H1 (cell line): Measurements from ENCODE around the gene CTSW. TPM values are rescaled to one million over a fixed set of nuclear protein-coding genes. Genes with fewer than 3 reads are reported as not detected.
A peak's percentile ranks its signal among the peaks of the same experiment; 100 is the strongest.

Experiments
- CTCF ChIA-PET: fragments of 300-600 bp; sonication (Branson Sonifier 250); formaldehyde crosslinking; loops from one replicate; lab custom pipeline; 2021; ENCODE audit not compliant: partially characterized antibody; lab: Charles Lee
- POLR2A ChIA-PET: fragments of 300-600 bp; sonication (Branson Sonifier 250); formaldehyde crosslinking; loops from one replicate; lab custom pipeline; 2021; ENCODE audit warnings: inconsistent platforms; ENCODE audit not compliant: partially characterized antibody; lab: Charles Lee
- DNase-seq, 2 experiments: peaks; one replicate each; pipeline versions ENCODE4 v3.0.0 to v3.0.0-alpha.2; 2010 to 2022; ENCODE audit warnings: low spot score in 2 of 2, low read depth in 1 of 2, mixed read lengths in 1 of 2
- FAIRE-seq: peaks from 2 replicates; lab custom pipeline; 2011; peaks lifted over from hg19 to GRCh38; lab: Jason Lieb, UNC
- H2AFZ ChIP-seq: 2 replicates; pipeline ENCODE4 v1.8.1; 2012; ENCODE audit warnings: low read length, inconsistent platforms
- H2AK5ac ChIP-seq: 2 replicates; pipeline ENCODE4 v1.6.1; 2013; ENCODE audit warnings: low read depth, low read length
- H2BK120ac ChIP-seq: replicated peaks from 2 replicates; pipeline ENCODE3; 2013; ENCODE audit warnings: low read depth, low read length, inconsistent platforms
- H2BK12ac ChIP-seq: 2 replicates; pipeline ENCODE4 v1.6.1; 2013; ENCODE audit warnings: low read depth, low read length
- H2BK15ac ChIP-seq: 2 replicates; pipeline ENCODE4 v1.6.1; 2013; ENCODE audit warnings: low read length
- H2BK20ac ChIP-seq: 2 replicates; pipeline ENCODE4 v1.6.1; 2013; ENCODE audit warnings: low read length
- H2BK5ac ChIP-seq: 2 replicates; pipeline ENCODE4 v1.6.1; 2013; ENCODE audit warnings: low read depth, low read length
- H3K14ac ChIP-seq: 2 replicates; pipeline ENCODE4 v1.6.1; 2013; ENCODE audit warnings: inconsistent platforms; ENCODE audit not compliant: insufficient read length
- H3K18ac ChIP-seq: 2 replicates; pipeline ENCODE4 v1.6.1; 2013; ENCODE audit warnings: low read length; ENCODE audit errors: extremely low read depth
- H3K23ac ChIP-seq: 2 replicates; pipeline ENCODE4 v1.6.1; 2013; ENCODE audit warnings: inconsistent platforms; ENCODE audit not compliant: insufficient read length
- H3K23me2 ChIP-seq: 2 replicates; pipeline ENCODE4 v1.6.1; 2013; ENCODE audit warnings: low read depth, low read length
- H3K27ac ChIP-seq: 2 replicates; pipeline ENCODE4 v1.6.1; 2011; ENCODE audit warnings: low read depth, low read length, inconsistent platforms
- H3K27me3 ChIP-seq, 4 experiments: replicated peaks in 1 of 4; 1 replicate in 1 of 4; 2 replicates in 3 of 4; pipeline versions ENCODE4 v1.6.1 to v1.8.1; 2011 to 2013; ENCODE audit warnings: low read length in 3 of 4, mild to moderate bottlenecking in 3 of 4, inconsistent platforms in 2 of 4, mixed read lengths in 2 of 4, moderate library complexity in 1 of 4; ENCODE audit not compliant: control insufficient read depth in 3 of 4, insufficient read depth in 3 of 4; ENCODE audit errors: extremely low read depth in 1 of 4
- H3K36me3 ChIP-seq, 4 experiments: 2 replicates each; pipeline versions ENCODE4 v1.6.1 to v1.8.1; 2011 to 2013; ENCODE audit warnings: mild to moderate bottlenecking in 4 of 4, low read length in 3 of 4, moderate library complexity in 2 of 4, control low read depth in 1 of 4, inconsistent platforms in 1 of 4; ENCODE audit not compliant: insufficient read depth in 4 of 4, control insufficient read depth in 2 of 4
- H3K4ac ChIP-seq: replicated peaks from 2 replicates; pipeline ENCODE3; 2013; ENCODE audit warnings: low read length, low read depth, mixed read lengths, inconsistent platforms; ENCODE audit not compliant: insufficient read length
- H3K4me1 ChIP-seq, 4 experiments: replicated peaks in 1 of 4; 1 replicate in 1 of 4; 2 replicates in 3 of 4; pipeline versions ENCODE4 v1.6.1 to v1.8.1; 2011 to 2013; ENCODE audit warnings: low read length in 3 of 4, inconsistent platforms in 2 of 4, mixed read lengths in 1 of 4; ENCODE audit not compliant: insufficient read depth in 4 of 4, control insufficient read depth in 3 of 4
- H3K4me2 ChIP-seq, 2 experiments: 2 replicates each; pipeline versions ENCODE4 v1.6.1 to v1.8.1; 2011 to 2013; ENCODE audit warnings: low read depth in 2 of 2, low read length in 2 of 2, control low read depth in 1 of 2, inconsistent platforms in 1 of 2, mild to moderate bottlenecking in 1 of 2; ENCODE audit not compliant: insufficient read depth in 1 of 2
- H3K4me3 ChIP-seq, 4 experiments: fragments of 200-600, 300-600 bp in 1 of 4; sonication (generic), shearing (Covaris generic), sonication (Bioruptor Twin) in 1 of 4; 2 replicates each; pipeline versions ENCODE4 v1.5.1 to v1.8.1; 2011 to 2016; ENCODE audit warnings: low read length in 4 of 4, low read depth in 3 of 4, control low read depth in 2 of 4, inconsistent platforms in 2 of 4, mild to moderate bottlenecking in 2 of 4, mixed read lengths in 1 of 4, moderate library complexity in 1 of 4; ENCODE audit not compliant: insufficient read depth in 2 of 4; ENCODE audit errors: extremely low read depth in 1 of 4
- H3K56ac ChIP-seq: replicated peaks from 2 replicates; pipeline ENCODE3; 2013; ENCODE audit warnings: low read depth, mild to moderate bottlenecking, mixed read lengths, low read length, inconsistent platforms; ENCODE audit not compliant: insufficient read length
- H3K79me1 ChIP-seq: 2 replicates; pipeline ENCODE4 v1.6.1; 2013; ENCODE audit warnings: low read depth, low read length, control low read depth
- H3K79me2 ChIP-seq, 2 experiments: 2 replicates each; pipeline versions ENCODE4 v1.6.1 to v1.8.1; 2012 to 2013; ENCODE audit warnings: low read length in 2 of 2, mild to moderate bottlenecking in 2 of 2, inconsistent platforms in 1 of 2; ENCODE audit not compliant: insufficient read depth in 2 of 2, control insufficient read depth in 1 of 2
- H3K9ac ChIP-seq, 4 experiments: replicated peaks in 1 of 4; 1 replicate in 1 of 4; 2 replicates in 3 of 4; pipeline versions ENCODE4 v1.6.1 to v1.8.1; 2011 to 2013; ENCODE audit warnings: low read depth in 3 of 4, low read length in 3 of 4, control low read depth in 2 of 4, mild to moderate bottlenecking in 2 of 4, moderate library complexity in 2 of 4, inconsistent platforms in 1 of 4; ENCODE audit errors: extremely low read depth in 1 of 4
- H3K9me3 ChIP-seq, 2 experiments: 2 replicates each; pipeline versions ENCODE4 v1.6.1 to v1.8.1; 2012 to 2013; ENCODE audit warnings: mild to moderate bottlenecking in 2 of 2, moderate library complexity in 2 of 2, control low read depth in 1 of 2, inconsistent platforms in 1 of 2, low read depth in 1 of 2, low read length in 1 of 2, mixed read lengths in 1 of 2; ENCODE audit not compliant: insufficient read depth in 2 of 2
- H4K20me1 ChIP-seq, 2 experiments: replicated peaks in 1 of 2; 2 replicates each; pipeline versions ENCODE3 to v1.8.1; 2011 to 2013; ENCODE audit warnings: inconsistent platforms in 2 of 2, low read length in 2 of 2, mild to moderate bottlenecking in 1 of 2; ENCODE audit not compliant: insufficient read depth in 2 of 2, control insufficient read depth in 1 of 2
- H4K5ac ChIP-seq: 2 replicates; pipeline ENCODE4 v1.6.1; 2013; ENCODE audit warnings: low read length, low read depth, mixed read lengths, inconsistent platforms; ENCODE audit not compliant: insufficient read length
- H4K8ac ChIP-seq: 2 replicates; pipeline ENCODE4 v1.8.0; 2013; ENCODE audit warnings: mild to moderate bottlenecking, moderate library complexity, low read length, inconsistent platforms; ENCODE audit not compliant: insufficient read depth; ENCODE audit errors: extremely low read depth
- H4K91ac ChIP-seq: replicated peaks from 2 replicates; pipeline ENCODE3; 2013; ENCODE audit warnings: low read length, mixed read lengths, inconsistent platforms; ENCODE audit not compliant: insufficient read length
- CEBPB ChIP-seq: IDR thresholded peaks from 2 replicates; pipeline ENCODE4 v1.6.1; 2012; ENCODE audit warnings: low read depth, low read length
- EZH2 ChIP-seq: fragments of 200-600 bp; sonication (generic); IDR thresholded peaks from 2 replicates; pipeline ENCODE4 v1.7.1; 2012; ENCODE audit warnings: low read depth, mild to moderate bottlenecking, moderate library complexity, low read length, inconsistent platforms; ENCODE audit not compliant: severe bottlenecking
- HDAC2 ChIP-seq, 2 experiments: fragments of 300-600 bp in 1 of 2; sonication (generic) in 1 of 2; IDR thresholded peaks; 2 replicates each; pipeline ENCODE4 v1.6.1; 2011 to 2012; ENCODE audit warnings: low read depth in 2 of 2, low read length in 2 of 2, mild to moderate bottlenecking in 2 of 2, moderate library complexity in 2 of 2, borderline replicate concordance in 1 of 2, inconsistent platforms in 1 of 2
- SP2 ChIP-seq: IDR thresholded peaks from 2 replicates; pipeline ENCODE4 v1.6.1; 2012; ENCODE audit warnings: mild to moderate bottlenecking, low read length, inconsistent platforms
- TEAD4 ChIP-seq: IDR thresholded peaks from 2 replicates; pipeline ENCODE4 v1.6.1; 2012; ENCODE audit warnings: low read depth, low read length, inconsistent platforms, mixed read lengths
- YY1 ChIP-seq: IDR thresholded peaks from 2 replicates; pipeline ENCODE4 v1.6.1; 2011; ENCODE audit warnings: low read depth, mild to moderate bottlenecking, low read length
- WGBS, 2 experiments: shearing (Covaris generic) in 1 of 2; methylation state at CpG; one replicate each; pipeline versions ENCODE4 v1.1.6 to v1.1.7; 2013 to 2015; ENCODE audit warnings: low lambda C conversion rate in 2 of 2, mixed read lengths in 2 of 2, inconsistent platforms in 1 of 2, low coverage in 1 of 2, missing lambda C conversion rate in 1 of 2; ENCODE audit not compliant: insufficient replicate concordance in 2 of 2, insufficient coverage in 1 of 2, insufficient read length in 1 of 2; ENCODE audit errors: extremely low coverage in 1 of 2, missing lambda C conversion rate in 1 of 2; 5-methylcytosine and 5-hydroxymethylcytosine counted together
- polyA plus RNA-seq, 7 experiments: library from polyadenylated mRNA; depleted of rRNA in 3 of 7; stranded (reverse) in 5 of 7; unstranded in 2 of 7; fragments of >200 nt in 5 of 7; fragments of 200-250 nt in 2 of 7; gene quantifications; 1 replicate in 5 of 7; 2 replicates in 1 of 7; 4 replicates in 1 of 7; pipeline versions ENCODE4 v1.2.1 to v1.2.3, GENCODE V29; 2011 to 2013; ENCODE audit warnings: missing spikeins in 2 of 7, mixed read lengths in 2 of 7
- total RNA-seq: library from RNA; stranded (reverse); fragmentation: NEBNext Ultra II Directional; extraction: Animal tissue kit (Norgen Biotek cat#: 25700); gene quantifications from 2 replicates; pipeline ENCODE4 v1.2.1, GENCODE V29; 2021
- TF ChIP-seq, protein P1 (sequence below): IDR thresholded peaks from 2 replicates; pipeline ENCODE4 v1.6.1; 2011; ENCODE audit warnings: low read length, improper control_type of control experiment
- TF ChIP-seq, protein P2 (sequence below): IDR thresholded peaks from 2 replicates; pipeline ENCODE4 v1.6.1; 2012; ENCODE audit warnings: inconsistent platforms
- TF ChIP-seq, protein P3 (sequence below): IDR thresholded peaks from 2 replicates; pipeline ENCODE4 v1.6.1; 2011; ENCODE audit warnings: low read depth, mild to moderate bottlenecking, low read length; ENCODE audit not compliant: insufficient read depth

CTSW gene
- total and polyA plus RNA-seq, 2 of the 8 experiments (the other 6 are each of a cell fraction or from before 2014, with no cell fraction given) = not detected

DNA sequence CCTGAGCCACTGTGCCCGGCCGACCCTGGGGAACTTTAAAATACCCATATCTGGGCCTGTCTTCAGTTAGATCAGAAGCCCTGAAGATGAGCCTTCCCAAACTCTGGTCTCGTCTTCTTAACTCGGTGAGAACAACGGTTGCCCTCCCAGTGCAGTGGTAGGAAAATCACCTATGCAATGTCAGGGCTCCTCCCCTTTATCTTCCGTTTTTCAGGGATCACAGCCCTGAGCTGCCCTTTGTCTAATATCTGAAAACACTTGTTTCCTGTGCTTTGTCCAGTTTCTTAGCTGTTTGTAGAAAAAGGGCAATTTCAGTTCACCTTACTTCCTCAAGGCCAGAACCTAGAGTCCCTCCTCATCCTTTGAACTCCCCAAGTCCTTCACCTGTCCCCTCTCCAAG is 49.0 kb downstream of the CTSW start:
- FAIRE-seq (no peak), DNase-seq (no peak)
- Histone ChIP-seq H3K56ac (no peak overlapping the region), H2AFZ (no peak overlapping the region), H2BK12ac (0 out of 2 replicates have a peak overlapping the region, but pooled peaks have one; percentile 43), H3K18ac (no peak overlapping the region), H4K8ac (no peak overlapping the region), H4K5ac (no peak overlapping the region), H2BK20ac (no peak overlapping the region), H3K9me3 (no peaks in the 10 kb centered on the region), H3K23me2 (no peaks in the 10 kb centered on the region), H3K4me1 (peaks cover 0 to 8% (median 5%) of the 10 kb centered on the region in 4 experiments; a peak in 5 of 7 replicates), H3K36me3 (no peaks in the 10 kb centered on the region), H4K91ac (no peak overlapping the region), H3K4me3 (no peak overlapping the region), H3K23ac (no peak overlapping the region), H3K79me1 (no peaks in the 10 kb centered on the region), H3K14ac (no peak overlapping the region), H3K4ac (no peak overlapping the region), H3K27ac (no peak overlapping the region), H2BK5ac (no peak overlapping the region; the same call in 1 of the 2 replicates), H4K20me1 (no peaks in the 10 kb centered on the region), H2BK120ac (no peak overlapping the region), H3K27me3 (no peaks in the 10 kb centered on the region), H3K79me2 (no peaks in the 10 kb centered on the region), H3K9ac (no peak overlapping the region), H2AK5ac (no peak overlapping the region), H2BK15ac (no peak overlapping the region), H3K4me2 (no peak overlapping the region)
- TF ChIP-seq YY1 (no peak), HDAC2 (IDR thresholded peaks at IDR 0.05; ENCODE audit: borderline replicate concordance in 1 of 2, low read depth in 2 of 2, low read length in 2 of 2) (no peak), TEAD4 (no peak), EZH2 (no peak), SP2 (no peak), CEBPB (no peak)
- TF ChIP-seq, protein P1, sequence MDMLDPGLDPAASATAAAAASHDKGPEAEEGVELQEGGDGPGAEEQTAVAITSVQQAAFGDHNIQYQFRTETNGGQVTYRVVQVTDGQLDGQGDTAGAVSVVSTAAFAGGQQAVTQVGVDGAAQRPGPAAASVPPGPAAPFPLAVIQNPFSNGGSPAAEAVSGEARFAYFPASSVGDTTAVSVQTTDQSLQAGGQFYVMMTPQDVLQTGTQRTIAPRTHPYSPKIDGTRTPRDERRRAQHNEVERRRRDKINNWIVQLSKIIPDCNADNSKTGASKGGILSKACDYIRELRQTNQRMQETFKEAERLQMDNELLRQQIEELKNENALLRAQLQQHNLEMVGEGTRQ = no peak
- TF ChIP-seq, protein P2, sequence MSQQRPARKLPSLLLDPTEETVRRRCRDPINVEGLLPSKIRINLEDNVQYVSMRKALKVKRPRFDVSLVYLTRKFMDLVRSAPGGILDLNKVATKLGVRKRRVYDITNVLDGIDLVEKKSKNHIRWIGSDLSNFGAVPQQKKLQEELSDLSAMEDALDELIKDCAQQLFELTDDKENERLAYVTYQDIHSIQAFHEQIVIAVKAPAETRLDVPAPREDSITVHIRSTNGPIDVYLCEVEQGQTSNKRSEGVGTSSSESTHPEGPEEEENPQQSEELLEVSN = no peak
- TF ChIP-seq, protein P3, sequence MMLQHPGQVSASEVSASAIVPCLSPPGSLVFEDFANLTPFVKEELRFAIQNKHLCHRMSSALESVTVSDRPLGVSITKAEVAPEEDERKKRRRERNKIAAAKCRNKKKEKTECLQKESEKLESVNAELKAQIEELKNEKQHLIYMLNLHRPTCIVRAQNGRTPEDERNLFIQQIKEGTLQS = no peak
- POLR2A ChIA-PET = interaction anchor here (1.0 to 2.1 kb wide), 4 partner anchors 9 to 69 kb away, joined by 3 to 10 read pairs (median 6); partner anchors contain the start of genes MUS81 and SART1
- WGBS, 2 experiments = 88% methylated on average over 6 of the region's 6 CpGs; no CpG with 5 or more reads in 1 of the 2 experiments
- CTCF ChIA-PET = interaction anchor here (0.6 to 1.1 kb wide), 2 partner anchors 15 to 80 kb away, joined by 3 read pairs; no protein-coding TSS in a partner anchor
